ENCODE measurements around the gene PIH1D2. TPM values are rescaled to one million over a fixed set of nuclear protein-coding genes. Genes with fewer than 3 reads are reported as not detected.
"Not testable (repeated sequence)": the region's sequence is repeated elsewhere in the genome, so short reads cannot be mapped to it uniquely, and the experiment has no call there.

The PIH1D2 gene
- total RNA-seq, 2 donors from 2014 or later = 1.3 TPM; not detected in 1

DNA sequence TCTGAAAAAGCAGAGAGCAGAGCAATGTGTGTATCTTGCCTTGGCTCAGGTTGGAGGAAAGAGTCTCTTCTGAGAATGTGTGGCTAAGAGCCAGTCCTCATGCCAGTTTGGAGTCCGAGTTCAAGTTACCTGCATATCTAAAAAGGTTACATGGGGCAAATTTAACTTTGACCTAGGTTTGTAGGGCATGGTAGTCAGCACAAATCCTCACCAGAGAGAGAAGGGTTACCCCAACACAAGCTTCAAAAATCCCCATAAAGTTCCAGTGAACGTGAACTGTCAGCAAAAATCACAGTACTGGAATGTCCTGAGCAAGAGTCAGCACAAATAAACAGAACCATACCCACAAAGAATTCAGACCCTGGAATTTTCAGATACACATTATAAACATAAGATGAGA, 26.6 kb upstream of the PIH1D2 start:
- 55 to 58% methylated on average over 2 of the region's 2 CpGs for whole genome bisulfite sequencing, 2 donors
- intact Hi-C loops (cut with DNase I) = no loop called here
- DNase-seq = no peak

DNA sequence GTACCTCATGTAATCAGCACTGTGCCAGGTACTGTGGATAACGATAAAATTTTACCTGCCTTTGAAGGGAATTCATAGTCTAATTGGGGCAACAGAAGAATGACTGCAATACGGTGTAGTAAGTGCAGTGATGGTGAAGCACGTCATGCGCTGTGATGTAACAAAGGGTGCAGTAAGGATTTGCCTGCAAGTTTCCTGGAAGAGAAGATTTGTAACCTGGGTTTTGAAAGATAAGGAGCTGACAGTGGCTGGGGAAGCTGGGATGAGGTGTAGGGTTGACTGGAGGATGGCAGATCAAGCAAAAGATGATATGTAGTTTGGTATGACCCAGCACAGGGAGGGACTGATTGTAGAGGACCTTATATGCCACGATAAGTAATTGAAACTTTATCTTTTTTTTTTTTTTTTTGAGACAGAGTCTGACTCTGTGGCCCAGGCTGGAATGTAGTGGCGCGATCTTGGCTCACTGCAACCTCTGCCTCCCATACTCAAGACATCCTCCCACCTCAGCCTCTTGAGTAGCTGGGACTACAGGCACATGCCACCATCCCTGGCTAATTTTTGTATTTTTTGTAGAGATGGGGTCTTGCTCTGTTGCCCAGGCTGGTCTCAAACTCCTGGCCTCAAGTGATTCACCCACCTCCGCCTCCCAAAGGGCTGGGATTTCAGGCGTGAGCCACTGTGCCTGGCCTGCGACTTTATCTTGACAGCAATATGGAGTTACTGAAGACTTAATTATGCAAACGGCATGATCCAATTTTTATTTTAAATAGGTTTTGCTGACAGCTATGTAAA, 24.1 kb upstream of the PIH1D2 start:
- H3K36me3 ChIP-seq (replicated peaks in 1 of 2; ENCODE audit: insufficient read depth in 1 of 2, low read depth in 2 of 2) = peaks cover 0 to 7% of the 10 kb centered on the region in 2 donors
- no peak for ATAC-seq
- H3K4me1 ChIP-seq = no peaks in the 10 kb centered on the region
- DNase-seq = no peak
- TF ChIP-seq POLR2A (IDR thresholded peaks at IDR 0.05) = no peak
- H3K4me3 ChIP-seq = no peak overlapping the region
- 88 to 92% methylated on average over 11 of the region's 11 CpGs for WGBS, 2 donors
- no peaks in the 10 kb centered on the region for H3K27me3 ChIP-seq
- H3K27ac ChIP-seq = no peak overlapping the region
- H3K9me3 ChIP-seq = no peaks in the 10 kb centered on the region
- intact Hi-C loops (cut with DNase I) = no loop called here

More for the DNA sequence above, 26.6 kb upstream of the PIH1D2 start:
- Histone ChIP-seq H3K4me1 (no peaks in the 10 kb centered on the region), H3K4me3 (no peak overlapping the region), H3K36me3 (replicated peaks in 1 of 2; ENCODE audit: insufficient read depth in 1 of 2, low read depth in 2 of 2) (peaks cover 0 to 5% of the 10 kb centered on the region in 2 donors), H3K9me3 (no peaks in the 10 kb centered on the region), H3K27me3 (no peaks in the 10 kb centered on the region), H3K27ac (no peak overlapping the region)
- no peak for ATAC-seq
- no peak for TF ChIP-seq POLR2A (IDR thresholded peaks at IDR 0.05)
- TF ChIP-seq, protein P1, sequence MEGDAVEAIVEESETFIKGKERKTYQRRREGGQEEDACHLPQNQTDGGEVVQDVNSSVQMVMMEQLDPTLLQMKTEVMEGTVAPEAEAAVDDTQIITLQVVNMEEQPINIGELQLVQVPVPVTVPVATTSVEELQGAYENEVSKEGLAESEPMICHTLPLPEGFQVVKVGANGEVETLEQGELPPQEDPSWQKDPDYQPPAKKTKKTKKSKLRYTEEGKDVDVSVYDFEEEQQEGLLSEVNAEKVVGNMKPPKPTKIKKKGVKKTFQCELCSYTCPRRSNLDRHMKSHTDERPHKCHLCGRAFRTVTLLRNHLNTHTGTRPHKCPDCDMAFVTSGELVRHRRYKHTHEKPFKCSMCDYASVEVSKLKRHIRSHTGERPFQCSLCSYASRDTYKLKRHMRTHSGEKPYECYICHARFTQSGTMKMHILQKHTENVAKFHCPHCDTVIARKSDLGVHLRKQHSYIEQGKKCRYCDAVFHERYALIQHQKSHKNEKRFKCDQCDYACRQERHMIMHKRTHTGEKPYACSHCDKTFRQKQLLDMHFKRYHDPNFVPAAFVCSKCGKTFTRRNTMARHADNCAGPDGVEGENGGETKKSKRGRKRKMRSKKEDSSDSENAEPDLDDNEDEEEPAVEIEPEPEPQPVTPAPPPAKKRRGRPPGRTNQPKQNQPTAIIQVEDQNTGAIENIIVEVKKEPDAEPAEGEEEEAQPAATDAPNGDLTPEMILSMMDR (IDR thresholded peaks at IDR 0.05) = no peak

DNA sequence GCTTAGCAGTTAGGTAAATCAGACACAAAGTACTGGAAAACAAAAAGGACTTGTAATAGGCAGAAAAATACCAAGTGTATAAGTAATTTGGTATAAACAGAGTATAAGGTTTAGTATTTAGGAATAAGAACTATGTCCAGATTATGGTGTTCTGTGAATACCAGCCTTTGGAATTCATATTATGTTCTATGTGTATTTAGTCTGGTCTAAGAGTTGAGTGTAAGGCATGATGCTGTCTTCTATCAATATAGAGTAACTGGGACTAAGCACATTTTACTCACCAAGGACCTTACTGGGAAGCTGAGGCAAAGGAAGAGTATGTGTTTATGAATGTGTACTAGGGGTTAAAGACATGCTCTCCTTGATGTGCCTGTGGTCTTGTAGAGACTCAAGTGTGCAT, 22.4 kb upstream of the PIH1D2 start:
- DNase-seq (no peak), ATAC-seq (no peak)
- Histone ChIP-seq H3K36me3 (replicated peaks in 1 of 2; ENCODE audit: insufficient read depth in 1 of 2, low read depth in 2 of 2) (peaks cover 0 to 14% of the 10 kb centered on the region in 2 donors), H3K27me3 (no peaks in the 10 kb centered on the region), H3K9me3 (no peaks in the 10 kb centered on the region), H3K27ac (no peak overlapping the region), H3K4me1 (no peaks in the 10 kb centered on the region), H3K4me3 (no peak overlapping the region)
- intact Hi-C loops (cut with DNase I) = no loop called here
- TF ChIP-seq POLR2A (IDR thresholded peaks at IDR 0.05) = no peak
- TF ChIP-seq, protein P1 (IDR thresholded peaks at IDR 0.05) = no peak

DNA sequence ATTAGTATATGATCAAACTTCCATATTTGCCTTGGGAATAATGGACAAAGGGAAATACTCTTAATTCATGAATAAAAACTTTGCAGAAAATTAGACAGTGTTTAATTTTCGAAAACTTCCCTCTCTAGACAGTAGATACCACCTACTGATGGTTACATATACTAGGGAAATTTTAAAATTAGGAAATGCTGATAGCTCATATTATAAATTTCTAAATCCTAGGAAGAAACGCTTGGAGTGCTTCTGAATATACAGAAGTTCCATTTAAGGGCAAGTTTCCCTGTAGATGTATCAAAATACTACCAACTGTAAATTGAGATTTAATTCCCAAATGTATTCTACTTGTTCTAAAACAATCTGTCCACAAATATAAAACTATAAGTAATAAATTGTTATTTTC, 21.5 kb upstream of the PIH1D2 start:
- H3K27ac ChIP-seq; DNase-seq; H3K4me1 ChIP-seq; intact Hi-C loops (cut with DNase I); H3K4me3 ChIP-seq; ATAC-seq; H3K9me3 ChIP-seq; H3K27me3 ChIP-seq: not testable (repeated sequence)
- 90 to 91% methylated on average over 2 of the region's 2 CpGs for WGBS, 2 donors
- H3K36me3 ChIP-seq (replicated peaks in 1 of 2; ENCODE audit: insufficient read depth in 1 of 2, low read depth in 2 of 2) = peaks cover 0 to 18% of the 10 kb centered on the region in 2 donors

DNA sequence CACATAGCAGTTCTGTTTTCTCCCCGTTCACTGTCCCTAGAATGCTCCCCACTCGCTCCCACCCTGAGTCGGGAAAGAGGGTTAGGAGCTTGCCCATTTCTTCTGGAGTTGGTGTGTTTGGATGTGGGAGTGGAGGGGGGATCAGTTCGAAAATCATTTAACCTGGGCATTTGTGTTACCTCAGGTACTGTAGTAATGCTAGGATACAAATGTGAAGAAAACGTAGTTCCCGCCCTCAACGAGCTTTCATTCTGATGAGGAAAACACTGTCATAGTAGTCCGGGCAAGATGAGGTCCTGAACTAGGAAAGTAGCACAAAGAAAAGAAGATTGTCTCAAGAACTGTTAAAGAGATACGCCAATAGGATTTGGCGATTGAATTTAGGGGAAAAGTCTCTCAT, 13.4 kb upstream of the PIH1D2 start:
- peak overlapping the region; percentile 59 to 78 (median 66) for H3K27ac ChIP-seq
- 13 to 14% methylated on average over 10 of the region's 10 CpGs for WGBS, 2 donors
- DNase-seq = no peak
- intact Hi-C loops (cut with DNase I) = no loop called here
- H3K4me3 ChIP-seq = peak overlapping the region; percentile 33 to 96
- H3K9me3 ChIP-seq = no peaks in the 10 kb centered on the region
- peaks cover 0 to 24% of the 10 kb centered on the region in 2 donors for H3K36me3 ChIP-seq (replicated peaks in 1 of 2; ENCODE audit: insufficient read depth in 1 of 2, low read depth in 2 of 2)
- TF ChIP-seq, protein P1 (IDR thresholded peaks at IDR 0.05) = no peak
- TF ChIP-seq POLR2A (IDR thresholded peaks at IDR 0.05) = no peak
- H3K4me1 ChIP-seq = peaks cover 32% of the 10 kb centered on the region
- no peak for ATAC-seq
- no peaks in the 10 kb centered on the region for H3K27me3 ChIP-seq
